Stimulated activated CD4-positive, alpha-beta T cell treated with anti-CD3 and anti-CD28 coated beads, TNF-alpha, amount 100 ng/mL, for 48 hours (primary cell): ENCODE data around the gene ELK3.

Source experiments
- DNase-seq, 3 donors: peaks; one replicate each; pipeline ENCODE4 v3.0.0-alpha.2; 2020; ENCODE audit warnings: low read depth in 3 of 3

The ELK3 gene

DNA sequence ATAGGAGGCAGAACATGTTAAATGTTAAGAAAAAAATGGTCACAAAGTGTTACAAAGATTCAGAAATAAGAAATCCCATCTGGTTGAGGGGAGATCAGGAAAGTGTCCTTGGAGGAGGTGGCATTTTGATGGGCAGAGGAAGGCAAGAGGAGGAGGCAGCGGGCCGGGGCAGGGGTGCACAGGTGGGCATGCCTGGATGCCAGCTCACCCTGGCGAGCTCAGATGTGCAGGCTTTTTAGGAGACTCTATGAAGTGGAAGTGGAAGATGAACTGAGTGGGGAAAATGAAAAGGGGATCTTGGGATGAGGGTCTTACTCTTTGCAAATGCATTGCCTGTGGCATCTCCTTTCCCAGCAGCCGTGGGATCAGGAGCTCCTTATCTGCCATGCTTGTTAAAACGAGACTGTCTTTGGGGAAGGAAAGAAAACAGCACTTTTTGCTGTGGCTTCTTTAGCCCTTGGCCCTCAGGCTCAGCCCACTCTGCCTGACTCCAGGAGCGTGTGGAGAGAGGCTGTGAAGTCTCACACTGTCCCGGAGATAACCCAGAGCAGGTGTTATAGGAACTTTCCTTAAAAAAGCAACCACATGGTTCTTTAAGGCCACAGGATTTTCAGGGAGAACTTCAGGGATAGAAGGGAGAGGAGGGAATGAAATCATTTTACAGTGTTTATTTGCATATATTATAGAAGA, 62.6 kb downstream of the ELK3 start:
- no peak for DNase-seq

DNA sequence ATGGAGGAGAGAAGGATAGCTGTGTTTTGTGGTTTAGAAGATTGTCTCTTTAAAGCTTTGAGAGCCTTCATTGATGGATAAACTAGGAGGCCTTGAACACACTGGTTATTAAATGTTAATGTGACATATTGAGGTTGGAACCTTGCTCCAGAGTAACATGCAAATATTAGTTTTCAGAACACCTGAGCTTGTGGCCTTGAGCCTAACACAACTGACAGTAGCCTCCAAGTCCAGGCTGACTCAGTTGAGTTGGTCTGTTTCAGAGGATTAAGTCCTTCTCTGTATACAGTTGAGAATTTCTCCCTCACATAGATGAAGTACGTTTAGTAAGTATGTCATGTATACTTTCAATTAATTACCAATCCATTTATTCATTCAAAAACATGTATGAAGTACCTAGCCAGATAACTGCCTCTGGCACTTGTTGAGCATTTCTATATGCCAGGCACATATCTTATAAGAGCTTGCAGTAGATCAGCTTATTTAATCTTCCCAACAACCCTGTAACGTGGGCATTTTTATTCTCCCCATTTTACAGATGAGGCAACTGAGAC, 63.5 kb downstream of the ELK3 start:
- no peak for DNase-seq

DNA sequence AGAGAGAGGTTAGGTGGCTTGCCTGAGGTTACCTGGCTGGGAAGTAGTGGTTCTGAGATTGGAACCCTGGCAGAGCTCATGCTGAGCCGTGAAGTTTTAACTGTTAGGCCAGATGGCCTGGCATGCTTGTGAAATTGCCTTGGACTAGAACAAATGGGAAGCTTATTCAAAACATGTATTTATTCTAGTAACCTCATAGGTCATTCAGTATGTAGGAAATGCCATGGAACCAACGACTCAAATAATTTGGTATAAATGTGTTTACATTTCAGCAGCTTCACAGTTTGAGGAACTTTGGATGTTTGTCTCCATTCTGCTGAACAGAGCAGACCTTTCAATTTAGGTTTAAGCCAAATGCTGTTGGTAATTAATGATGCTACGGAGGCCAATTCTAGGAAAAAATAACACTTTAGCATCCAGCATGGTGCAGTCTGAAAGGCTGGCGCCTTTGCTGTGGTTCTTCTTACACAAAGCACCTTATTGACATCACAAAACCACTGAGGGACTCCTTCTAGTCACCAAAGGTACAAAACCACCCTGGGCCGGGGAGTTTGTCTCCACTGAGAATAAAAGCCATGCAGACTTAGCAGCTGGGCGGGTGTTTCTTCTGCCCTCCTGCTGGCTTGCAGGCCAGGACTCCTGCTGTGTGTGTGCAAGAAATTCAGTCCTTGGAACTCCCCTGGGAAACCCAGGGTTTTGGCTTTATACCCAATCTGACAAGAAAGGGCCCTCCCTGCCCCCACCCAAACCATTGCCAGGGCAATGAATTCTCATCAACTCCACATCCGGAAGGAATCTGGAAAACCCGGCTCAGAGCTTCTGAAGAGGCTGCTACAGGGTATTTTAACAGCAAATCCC, 64.2 kb downstream of the ELK3 start:
- no peak for DNase-seq

DNA sequence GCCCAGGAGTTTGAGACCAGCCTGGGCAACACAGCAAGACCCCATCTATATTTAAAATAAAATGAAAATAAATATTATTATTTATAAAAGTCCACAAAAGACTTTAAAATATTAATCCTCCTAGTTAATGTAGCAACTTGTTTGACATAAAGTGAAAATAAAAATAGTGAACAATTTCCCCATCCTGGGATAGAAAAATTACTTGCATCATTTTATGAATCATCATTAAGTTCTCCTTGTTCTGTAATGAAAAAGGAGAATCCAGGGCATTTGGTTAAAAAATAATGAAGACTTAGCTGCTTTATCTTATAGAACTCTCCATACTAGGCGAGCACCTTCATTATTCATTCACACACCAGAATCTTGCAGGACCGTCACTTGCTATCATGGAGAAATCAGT, 66.1 kb downstream of the ELK3 start:
- DNase-seq, result no peak

DNA sequence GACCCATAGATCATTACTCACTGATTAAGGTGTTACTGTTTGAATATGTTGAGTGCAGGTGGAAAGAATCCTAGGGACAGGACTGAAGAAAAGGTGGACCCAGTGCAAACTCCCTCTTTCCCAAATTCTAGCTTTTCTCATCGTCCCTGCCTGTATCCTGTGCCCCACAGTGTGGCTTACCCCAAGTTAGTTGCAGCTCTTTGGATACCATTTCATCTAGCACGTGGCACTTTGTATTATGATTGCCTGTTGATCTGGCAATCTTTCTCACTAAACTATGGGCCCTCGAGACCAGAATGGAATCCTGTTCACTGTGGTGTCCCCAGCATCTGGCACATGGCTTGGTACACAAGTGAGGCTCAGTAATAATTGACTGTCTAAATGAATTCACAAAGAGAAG, 66.5 kb downstream of the ELK3 start:
- DNase-seq, result no peak

DNA sequence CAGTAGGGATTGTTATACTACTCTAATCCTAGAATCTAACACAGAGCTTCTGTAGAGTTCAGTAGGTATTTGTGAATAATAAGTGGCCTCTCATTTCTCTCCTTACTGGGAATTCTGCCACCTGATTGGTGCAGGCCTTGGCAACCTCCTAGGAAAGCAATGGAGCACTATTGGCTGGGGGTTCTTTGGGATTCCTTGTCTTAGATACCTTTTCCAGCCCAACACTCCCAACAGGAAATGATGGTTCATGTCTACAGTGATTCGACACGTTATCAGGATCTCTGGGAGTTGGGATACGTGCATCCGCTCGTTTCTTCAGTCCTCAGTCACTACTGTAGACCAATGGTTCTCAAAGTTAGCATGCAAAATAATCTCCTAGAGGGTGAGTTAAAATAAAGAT, 67.4 kb downstream of the ELK3 start:
- no peak for DNase-seq

DNA sequence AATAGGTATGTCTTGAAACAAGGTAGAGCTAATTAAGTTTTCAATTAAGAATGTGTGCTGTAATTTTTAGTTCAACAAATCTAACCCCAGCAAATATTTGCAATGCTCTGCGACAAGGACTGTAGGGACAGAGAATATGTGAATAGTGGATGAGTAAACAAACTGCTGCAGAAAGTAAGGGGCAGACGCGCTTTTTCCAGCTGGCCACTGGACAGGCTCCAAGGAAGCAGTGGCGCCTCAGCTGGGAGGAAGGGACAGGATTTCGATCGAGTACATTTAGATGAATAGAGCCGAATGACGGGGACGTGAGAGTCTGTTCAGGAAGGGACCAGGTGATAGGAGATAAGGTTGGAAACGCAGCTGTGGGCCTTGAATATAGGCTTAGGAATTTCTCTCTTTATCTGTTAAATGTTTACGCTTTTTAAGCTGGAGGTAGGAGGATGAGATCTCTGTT, 69.3 kb downstream of the ELK3 start:
- no peak for DNase-seq

DNA sequence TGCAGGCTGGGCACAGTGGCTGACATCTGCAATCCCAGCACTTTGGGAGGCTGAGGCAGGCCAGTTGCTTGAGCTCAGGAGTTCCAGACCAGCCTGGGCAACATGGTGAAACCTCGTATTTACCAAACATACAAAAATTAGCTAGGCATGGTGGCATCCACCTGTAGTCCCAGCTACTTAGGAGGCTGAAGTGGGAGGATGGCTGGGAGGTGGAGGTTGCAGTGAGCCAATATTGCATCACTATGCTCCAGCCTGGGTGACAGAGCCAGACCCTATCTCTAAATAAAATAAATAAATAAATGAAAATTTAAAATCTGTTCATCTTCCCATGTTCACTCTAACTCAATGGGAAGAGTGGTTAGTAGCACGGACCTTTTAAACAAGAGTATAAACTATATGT, 71.2 kb downstream of the ELK3 start:
- no peak for DNase-seq

DNA sequence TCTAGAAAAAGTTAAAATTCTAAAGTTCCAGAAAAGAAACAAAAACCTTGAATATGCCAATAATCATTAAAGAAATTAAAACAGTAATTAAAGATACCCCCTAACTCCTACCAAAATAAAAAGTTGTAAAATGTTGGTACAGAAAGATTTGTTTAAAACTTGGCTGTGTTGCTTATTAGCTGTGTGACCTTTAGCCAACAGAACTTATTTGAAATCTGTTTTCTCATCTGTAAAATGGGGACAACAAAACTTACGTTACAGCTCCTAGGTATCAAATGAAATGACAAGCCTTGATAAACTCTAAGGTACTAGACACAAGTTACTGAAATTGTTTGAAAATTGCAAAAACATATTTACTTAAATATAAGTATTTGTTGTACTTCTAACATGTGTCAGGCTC, 71.7 kb downstream of the ELK3 start:
- no peak for DNase-seq

DNA sequence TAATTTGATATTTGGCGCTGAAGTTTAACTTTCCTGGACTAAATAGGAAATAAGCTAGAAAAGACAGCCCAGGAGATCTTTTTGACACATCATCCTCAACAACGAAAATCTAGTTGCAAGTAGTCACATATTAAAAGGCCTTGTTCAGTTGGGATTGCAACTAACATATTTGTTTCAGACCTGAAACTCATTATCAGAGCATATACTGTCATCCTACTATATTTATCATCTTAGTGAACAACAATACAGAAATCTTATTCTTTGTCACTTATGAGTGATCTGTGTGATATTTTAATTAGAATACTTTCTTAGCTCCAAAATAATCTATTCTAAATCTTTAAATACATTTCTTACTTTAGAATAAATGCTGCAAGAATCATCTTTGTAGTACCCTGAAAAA, 72.1 kb downstream of the ELK3 start:
- DNase-seq, result no peak

DNA sequence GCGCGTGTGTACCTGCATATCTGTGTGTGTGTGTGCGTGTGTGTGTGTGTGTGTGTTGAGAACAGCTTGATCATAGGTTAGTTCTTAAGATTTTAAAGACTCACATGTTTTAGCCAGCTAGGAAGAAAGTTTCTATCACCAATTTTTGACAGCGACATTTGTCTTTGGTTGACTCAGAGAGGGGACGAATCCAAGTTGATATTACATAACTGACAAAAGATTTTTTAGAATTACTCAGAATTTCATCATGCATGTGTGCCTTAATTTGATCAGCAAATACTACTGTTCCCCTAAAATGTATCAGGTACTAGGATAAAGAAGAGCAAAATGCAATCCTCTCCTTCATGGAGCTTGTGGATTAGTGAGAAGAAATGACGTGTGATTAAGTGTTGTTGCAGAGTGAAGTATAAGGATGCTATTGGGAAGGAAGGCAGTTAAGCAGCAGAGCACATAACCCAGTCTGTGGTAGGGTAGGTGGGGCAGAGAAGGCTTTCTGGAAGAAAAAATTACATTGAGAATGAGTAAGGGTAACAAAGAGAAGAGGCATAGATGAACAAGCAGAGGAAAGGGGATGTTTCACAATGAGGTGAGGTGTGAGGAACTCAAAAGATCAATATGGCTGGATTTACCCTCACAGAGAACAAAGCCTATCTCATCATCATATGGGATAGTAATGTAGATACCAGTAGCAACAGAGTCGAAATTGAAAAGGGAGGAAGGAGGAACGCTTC, 77.5 kb downstream of the ELK3 start:
- no peak for DNase-seq

DNA sequence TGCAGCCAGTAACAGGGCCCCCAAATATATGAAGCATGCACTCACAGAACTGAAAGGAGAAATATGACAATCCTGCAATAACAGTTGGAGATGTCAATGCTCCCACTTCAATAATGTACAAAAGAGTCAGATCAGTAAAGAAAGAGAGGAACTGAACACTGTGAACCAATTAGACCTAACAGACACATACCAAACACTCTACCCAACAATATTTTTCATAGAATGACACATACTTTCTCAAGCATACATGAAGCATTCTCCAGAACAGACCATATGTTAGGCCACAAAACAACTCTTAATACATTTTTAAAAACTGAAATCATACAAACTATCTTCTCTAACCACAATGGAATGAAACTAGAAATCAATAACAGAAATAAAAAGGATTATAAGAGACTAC, 80.2 kb downstream of the ELK3 start:
- DNase-seq, result no peak

DNA sequence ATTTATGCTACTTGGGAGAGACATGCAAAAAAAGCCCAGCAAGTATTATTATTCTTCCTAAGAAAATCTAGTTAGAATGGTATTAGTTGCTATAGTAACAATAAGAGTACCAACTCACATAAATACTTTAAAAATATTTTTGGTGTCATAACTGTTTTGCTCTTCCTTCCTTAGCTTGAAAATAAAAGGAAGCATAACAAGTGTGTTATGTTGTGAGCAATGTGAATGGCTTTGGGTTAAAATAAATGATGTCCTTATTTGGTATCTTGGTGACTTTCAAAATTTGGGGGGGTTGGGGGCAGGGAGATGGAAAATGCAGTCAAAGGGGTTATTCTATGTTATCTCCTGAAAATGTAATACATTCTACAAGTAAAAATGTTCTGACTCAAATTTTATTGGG, 91.0 kb downstream of the ELK3 start:
- no peak for DNase-seq

DNA sequence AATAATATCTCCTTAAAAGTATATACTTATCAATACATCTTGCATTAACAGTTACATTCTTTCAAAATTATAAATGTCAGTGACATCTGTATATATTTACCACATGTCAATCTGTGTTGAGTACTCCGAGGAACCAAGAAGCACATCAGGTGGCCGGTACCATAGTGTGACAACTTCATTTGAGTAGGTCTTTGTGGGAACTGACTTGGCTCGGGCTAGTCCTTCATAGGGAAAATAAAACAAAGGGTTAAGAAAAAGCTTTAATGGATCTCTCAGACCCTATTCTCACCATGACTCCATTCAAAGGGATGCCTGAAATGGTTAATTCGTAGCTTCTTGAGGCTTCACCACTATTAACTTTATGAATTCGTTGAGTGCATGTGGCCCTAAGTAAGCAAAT, 94.9 kb downstream of the ELK3 start:
- DNase-seq, result no peak

DNA sequence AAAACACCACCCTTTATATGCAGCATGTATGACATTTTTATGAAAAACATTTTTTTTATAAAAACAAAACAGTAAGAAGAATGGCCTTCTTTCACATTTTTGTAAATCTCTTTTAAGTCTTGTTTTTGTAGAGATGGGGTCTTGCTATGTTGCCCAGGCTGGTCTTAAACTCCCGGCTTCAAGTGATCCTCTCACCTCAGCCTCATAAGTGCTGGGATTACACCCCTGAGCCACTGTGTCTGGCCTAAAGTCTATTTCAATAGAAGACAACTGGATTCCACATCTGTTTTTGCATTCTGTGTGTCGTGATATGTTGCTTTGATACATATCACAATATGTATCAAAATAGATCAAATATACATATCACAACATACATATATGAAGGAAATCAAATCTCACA, 98.9 kb downstream of the ELK3 start:
- DNase-seq, result no peak

DNA sequence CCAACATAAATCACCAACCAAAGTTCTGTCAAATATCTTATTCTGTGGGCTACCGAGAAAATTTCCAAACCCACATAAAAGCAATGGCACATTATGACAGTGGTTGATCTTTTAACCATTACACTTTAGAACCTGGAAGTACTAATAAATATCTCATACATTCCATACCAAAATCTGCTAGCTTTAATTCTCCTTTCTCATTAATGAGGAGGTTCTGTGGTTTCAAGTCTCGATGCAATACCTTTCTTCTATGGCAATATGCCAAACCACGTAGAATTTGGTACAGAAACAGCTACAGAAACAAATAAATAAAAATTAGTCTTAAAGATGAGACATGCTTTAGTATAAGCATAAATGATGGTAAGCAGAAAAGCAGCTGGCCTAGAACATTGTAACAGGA, 100.7 kb downstream of the ELK3 start:
- DNase-seq, result no peak

DNA sequence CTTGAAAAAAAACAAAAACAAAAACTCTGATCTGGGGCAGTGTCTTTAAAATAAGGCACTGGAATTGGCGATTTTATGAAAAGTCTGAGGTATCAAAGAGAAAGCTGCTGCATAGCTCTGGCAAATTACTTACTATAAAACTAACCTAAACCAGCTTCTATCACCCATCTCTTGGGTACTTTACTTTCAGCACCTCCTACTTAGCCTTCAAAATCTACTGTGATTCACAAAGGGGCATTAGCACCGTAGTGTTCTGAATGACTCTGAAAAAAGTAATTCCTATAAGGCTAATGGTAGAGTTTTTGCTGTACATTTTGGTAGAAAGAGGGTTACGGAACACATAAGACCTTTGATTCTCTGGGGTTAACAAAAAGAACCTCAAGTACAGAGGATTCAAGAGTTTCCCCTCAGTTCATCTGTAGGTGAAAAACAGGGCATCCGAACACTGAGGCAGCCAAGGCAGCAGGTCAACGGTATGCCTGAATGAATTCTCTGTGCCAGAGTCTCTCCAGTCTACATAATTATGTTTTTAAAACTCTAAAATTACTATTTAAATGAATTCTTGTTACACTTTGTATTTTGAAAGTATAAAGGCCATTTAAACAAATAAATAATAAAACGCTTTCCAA, 101.5 kb downstream of the ELK3 start:
- DNase-seq, result no peak

DNA sequence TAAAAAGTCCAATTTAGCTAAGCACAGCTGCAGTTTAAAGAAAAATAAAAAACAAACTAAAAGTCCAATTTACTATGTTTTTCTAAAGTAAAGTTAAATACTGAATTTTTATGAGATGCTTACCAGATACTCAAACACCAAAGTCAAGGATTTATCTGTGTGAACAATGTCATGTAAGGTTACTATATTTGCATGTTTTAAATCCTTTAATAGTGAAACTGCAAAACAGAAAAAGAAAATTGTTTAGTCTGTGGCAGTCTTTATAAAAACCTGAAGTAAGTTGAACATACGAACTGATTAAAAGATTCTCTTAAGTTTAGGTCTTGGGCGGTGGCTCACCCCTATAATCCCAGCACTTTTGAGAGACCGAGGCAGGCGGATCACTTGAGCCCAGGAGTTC, 103.3 kb downstream of the ELK3 start:
- no peak for DNase-seq

DNA sequence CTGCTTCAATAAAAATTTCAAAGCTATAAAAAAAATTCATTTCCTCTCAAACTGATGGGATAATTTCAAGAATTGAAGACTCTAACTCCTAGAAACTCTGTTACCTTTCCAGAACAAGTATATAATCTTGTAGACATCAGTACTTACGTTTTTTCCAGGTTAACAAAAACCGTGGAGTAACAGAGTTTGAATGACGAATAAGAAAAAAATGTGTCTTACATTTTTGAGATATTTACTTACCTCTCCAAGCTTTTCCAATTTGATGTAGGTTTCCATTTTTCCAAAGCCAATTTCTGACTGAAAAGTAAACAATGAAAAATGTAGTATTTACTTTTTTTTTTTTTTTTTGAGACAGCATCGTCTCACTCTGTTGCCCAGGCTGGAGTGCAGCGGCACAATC, 105.9 kb downstream of the ELK3 start:
- no peak for DNase-seq

DNA sequence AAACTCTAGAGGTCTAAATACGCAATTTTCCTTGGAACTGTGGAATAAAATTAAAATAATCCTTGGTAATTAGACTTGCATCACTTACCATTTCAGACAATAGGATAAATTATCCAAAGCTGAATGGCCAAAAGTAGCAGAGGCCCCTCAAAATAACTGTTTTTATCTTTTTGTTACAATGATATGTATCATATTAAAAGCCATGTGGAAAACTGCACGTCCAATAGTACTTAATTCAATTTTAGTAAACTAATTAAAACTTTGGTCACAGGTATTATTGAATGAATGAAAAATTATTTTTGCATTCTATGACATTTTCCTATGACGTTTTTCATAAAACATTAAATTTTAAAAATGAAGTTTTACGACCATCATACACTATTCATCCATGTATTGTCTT, 107.6 kb downstream of the ELK3 start:
- no peak for DNase-seq

DNA sequence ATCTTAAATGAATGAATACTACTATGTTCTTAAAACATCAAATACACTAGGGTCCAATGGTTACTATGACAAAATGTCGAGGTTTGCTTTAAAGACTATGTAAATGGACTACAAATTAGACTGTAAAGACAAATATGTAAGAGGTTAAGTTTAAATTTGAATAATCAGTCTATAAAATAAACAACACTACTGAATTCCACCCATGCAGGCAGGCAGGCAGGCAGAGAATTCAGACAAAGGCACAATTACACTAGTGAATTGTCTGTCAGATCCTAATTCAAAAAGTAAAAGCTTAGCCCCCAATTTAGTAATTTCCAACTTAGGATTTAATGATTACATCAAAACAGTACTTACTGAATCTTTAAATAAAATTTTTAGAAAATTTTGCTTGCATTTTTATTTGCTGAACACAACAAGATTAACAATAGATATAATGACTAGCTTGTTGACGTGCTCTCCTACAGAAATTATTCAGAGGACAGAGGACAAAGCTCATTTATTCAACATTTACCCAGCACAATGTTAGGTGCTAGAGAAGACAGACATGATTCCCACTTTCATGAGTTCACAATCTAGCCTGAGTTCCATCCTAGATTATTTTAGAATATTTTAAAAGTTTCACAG, 108.6 kb downstream of the ELK3 start:
- no peak for DNase-seq

DNA sequence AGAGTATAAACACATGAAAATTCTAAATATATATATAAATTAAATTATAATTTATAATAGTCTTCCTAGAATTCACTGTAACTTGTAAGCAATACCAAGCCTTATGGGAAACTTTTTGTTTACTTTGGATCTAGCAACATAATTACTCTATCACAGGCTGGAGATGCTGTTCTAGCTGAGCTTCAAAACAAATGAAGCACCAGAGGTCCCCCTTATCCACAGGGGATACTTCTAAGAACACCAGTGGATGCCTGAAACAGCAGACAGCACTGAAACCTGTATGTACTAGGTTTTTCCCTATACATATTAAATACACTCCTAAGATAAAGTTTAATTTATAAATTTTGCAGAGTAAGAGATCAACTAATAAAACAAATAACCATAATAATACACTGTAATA, 109.5 kb downstream of the ELK3 start:
- no peak for DNase-seq
